ENCODE data around the gene EBF3. TPM values are rescaled to one million over a fixed set of nuclear protein-coding genes. Genes with fewer than 3 reads are reported as not detected.

The EBF3 gene
- total RNA-seq, 2 experiments from 2014 or later, result not detected

DNA sequence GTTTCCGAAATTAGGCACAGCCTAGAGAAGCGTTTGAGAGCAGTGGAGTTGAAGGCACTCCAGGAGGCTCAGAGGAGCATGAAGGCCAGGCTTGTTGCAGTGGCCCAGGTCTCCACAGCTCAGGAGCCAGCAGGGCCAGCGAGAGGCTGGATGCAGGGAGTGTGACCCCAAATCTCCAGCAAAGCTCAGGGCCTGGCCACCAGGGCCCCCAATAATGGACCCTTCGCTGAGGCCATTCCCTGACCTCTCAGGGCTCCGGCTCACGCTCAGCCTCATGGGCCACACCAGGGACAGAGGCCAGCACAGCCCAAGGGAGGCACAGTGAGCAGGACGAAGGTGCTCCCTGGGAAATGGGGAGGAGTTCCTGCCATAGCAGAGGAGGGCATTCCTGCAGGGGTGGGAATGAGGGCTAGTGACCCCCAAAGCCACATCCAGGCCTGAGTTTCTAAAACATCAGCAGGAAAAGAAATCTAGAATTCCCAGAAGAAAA lies 47.5 kb downstream of the EBF3 start:
- Mint-ChIP-seq H3K27ac (no peak overlapping the region), H3K36me3 (no peaks in the 10 kb centered on the region), H3K4me1 (no peaks in the 10 kb centered on the region), H3K4me3 (no peak overlapping the region), H3K9me3 (no peaks in the 10 kb centered on the region), H3K27me3 (no peaks in the 10 kb centered on the region)
- POLR2A ChIA-PET, result no interaction called here
- no peak for DNase-seq
- ATAC-seq (ENCODE audit: low read depth), result no peak

DNA sequence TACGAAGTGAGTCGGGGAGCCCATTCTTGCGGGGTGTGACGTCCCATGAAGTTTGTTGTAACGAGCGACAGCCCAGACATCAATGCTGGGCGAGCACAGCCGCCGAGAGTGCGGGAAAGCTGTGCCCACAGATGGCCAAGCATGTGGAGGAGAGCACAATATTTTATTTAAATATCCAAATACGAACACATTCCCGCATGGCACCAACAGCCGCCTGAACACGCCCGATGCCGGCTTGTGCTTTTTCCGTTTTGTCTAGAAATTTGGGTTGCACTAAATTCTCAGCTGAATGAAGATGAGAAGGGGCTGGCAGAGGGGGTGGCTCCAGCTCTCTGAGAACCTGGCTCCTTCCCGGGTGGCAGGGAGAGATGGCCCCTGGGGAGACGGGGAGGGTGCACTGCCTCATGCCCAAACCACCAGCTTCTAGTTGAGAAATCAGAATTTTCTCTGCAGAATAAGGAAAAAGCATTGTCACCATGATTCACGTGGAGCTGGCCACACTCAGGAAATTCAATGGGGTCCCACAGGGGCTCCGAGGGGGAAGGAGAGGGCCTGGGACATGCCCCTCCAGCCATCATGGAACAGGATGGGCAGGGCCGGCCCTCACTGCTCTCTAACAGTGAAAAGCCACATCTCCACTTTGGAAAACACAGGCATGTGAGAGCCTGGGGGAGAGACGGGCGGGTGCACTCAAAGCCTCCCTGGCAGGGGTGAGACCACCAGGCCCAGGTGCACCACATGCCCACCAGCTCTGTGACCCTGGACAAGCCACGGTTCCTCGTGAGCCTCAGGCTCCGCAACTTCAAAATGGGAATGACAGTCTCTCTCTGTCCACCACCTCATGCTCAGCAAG lies 48.3 kb downstream of the EBF3 start:
- H3K4me1 Mint-ChIP-seq, result no peaks in the 10 kb centered on the region
- ATAC-seq (ENCODE audit: low read depth) (no peak), DNase-seq (no peak)
- POLR2A ChIA-PET, result no interaction called here
- H3K36me3 Mint-ChIP-seq, result no peaks in the 10 kb centered on the region
- no peaks in the 10 kb centered on the region for H3K9me3 Mint-ChIP-seq
- no peak overlapping the region for H3K4me3 Mint-ChIP-seq
- no peaks in the 10 kb centered on the region for H3K27me3 Mint-ChIP-seq
- no peak overlapping the region for H3K27ac Mint-ChIP-seq

DNA sequence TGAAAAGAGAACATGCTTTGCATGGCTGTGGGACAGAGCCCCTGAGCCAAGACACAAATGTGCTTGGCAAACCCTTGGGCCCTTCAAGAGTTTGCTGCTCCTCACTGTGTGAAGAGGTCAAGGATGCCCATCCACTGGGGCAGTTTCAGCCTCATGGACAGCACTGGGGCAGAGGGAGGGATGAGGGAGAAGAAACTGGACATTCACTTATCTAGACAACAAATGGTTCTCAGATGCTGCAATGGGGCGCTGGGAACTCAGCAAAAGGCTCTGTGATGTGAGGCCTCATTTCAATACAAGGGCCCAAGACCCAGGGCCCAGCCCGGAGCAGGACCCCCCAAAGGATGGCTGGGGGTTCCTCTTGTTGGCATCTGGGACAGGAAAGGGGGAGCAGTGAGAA lies 49.1 kb downstream of the EBF3 start:
- POLR2A ChIA-PET, result no interaction called here
- H3K36me3 Mint-ChIP-seq, result no peaks in the 10 kb centered on the region
- DNase-seq, result no peak
- no peak overlapping the region for H3K4me3 Mint-ChIP-seq
- H3K27me3 Mint-ChIP-seq, result no peaks in the 10 kb centered on the region
- H3K27ac Mint-ChIP-seq, result no peak overlapping the region
- H3K4me1 Mint-ChIP-seq, result no peaks in the 10 kb centered on the region
- H3K9me3 Mint-ChIP-seq, result no peaks in the 10 kb centered on the region
- no peak for ATAC-seq (ENCODE audit: low read depth)

DNA sequence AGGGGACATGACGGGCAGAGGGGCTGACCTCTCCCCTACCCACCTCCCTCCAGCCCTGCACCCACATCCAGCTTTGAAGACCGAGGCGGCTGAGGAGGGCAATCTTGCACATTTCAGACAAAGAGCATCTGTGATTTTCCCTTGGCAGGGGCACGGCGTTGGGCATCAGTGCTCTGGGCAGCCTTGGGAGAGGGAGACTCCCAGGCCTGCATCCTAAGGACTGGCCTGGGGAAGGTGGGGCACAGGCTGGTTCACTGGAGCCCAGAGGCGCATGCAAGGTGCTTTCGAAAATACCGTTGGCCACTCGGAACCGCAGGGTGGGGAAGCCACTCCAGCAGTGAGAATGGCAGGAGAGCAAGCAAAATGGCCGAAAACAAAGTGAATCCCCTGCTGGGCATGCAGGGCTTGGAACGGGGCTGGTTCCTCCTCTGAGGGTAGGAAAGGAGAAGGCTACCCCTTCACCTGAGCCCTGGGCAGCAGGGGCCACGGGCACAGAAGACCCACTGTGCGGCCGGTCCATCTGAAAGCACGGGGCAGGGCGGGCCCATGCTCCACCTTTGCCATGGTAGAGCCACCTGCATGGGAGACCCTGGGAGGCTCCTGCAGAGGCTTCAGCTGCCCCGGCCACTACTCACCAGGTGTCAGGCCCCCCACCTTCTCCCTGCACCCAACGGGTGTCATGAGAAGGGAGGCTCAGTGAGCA lies 49.8 kb downstream of the EBF3 start:
- POLR2A ChIA-PET, result no interaction called here
- DNase-seq, result peak; percentile 5
- no peak overlapping the region for H3K4me3 Mint-ChIP-seq
- no peaks in the 10 kb centered on the region for H3K27me3 Mint-ChIP-seq
- H3K4me1 Mint-ChIP-seq, result no peaks in the 10 kb centered on the region
- no peaks in the 10 kb centered on the region for H3K36me3 Mint-ChIP-seq
- ATAC-seq (ENCODE audit: low read depth), result no peak
- no peak overlapping the region for H3K27ac Mint-ChIP-seq
- no peaks in the 10 kb centered on the region for H3K9me3 Mint-ChIP-seq

DNA sequence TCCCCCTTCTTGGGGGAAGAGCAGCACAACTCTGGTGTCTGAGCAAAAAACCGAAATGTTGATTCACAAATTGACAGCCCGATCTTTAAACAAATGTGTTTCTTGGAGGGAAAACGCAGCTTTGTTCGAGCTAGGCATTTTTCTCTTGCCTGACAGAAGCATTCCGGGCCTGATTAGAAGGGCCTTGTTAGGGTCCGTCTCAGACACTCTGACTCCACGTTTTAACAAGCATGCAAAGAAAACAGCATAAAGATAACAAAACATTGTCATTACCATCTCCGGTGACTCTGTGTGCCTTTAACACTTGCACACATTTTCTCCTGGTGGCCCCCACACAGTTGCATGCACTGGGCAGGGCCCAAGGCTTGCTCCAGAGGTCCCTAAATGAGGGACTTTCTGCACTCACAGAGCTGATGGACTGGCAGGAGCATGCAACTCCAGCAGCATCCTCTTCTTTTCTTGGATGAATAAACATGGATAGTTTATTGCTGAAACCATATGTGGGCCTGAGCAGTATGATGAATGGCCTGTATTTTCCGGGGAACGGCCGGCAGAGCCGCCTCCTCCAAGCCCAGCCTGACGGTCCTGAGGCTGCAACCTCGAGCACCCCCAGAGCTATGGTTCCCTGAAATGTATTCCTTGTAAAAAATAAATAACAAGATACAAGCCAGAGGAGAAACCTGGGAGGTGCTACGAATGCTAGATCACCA lies 50.9 kb downstream of the EBF3 start:
- no peak for ATAC-seq (ENCODE audit: low read depth)
- no peaks in the 10 kb centered on the region for H3K36me3 Mint-ChIP-seq
- no peaks in the 10 kb centered on the region for H3K9me3 Mint-ChIP-seq
- no peaks in the 10 kb centered on the region for H3K27me3 Mint-ChIP-seq
- no peaks in the 10 kb centered on the region for H3K4me1 Mint-ChIP-seq
- H3K27ac Mint-ChIP-seq, result no peak overlapping the region
- H3K4me3 Mint-ChIP-seq, result no peak overlapping the region
- no peak for DNase-seq
- POLR2A ChIA-PET, result no interaction called here

DNA sequence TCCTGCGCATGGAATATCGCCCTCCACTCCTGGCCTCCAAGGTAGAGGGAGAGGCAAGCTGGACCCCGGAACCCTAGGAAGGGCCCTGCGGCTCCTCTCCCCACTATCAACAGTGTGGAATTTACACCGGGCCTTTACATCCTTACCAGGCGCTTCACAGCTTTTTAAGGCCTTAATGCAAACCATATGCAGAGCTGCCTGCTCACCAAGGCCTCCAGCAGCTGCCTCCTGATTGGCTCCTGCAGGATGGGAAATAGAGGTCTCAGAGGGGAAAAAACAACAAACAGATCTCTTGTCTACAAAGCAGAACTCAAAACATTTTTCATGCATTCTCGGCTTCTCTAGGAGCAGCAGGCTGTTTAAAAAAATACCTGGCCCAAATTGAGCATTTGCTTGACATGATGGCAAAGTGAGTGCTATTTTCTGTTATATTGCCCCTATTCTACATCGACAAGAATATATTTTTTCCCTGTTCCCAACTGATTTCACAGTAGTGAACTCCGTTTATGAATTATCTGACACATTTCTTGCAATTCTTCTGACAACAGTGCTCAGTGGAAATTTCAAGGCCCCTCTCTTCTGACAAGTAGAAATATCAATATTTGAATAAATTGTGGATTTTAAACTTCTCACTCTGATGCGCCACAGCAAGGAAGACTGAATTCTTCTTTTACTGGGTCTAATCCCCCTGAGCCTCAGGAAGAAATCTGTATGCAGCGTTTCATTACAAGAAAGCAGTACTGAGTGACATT lies 51.7 kb downstream of the EBF3 start:
- Mint-ChIP-seq H3K27me3 (no peaks in the 10 kb centered on the region), H3K27ac (no peak overlapping the region), H3K4me1 (no peaks in the 10 kb centered on the region), H3K4me3 (no peak overlapping the region), H3K9me3 (no peaks in the 10 kb centered on the region), H3K36me3 (no peaks in the 10 kb centered on the region)
- POLR2A ChIA-PET, result no interaction called here
- no peak for DNase-seq
- ATAC-seq (ENCODE audit: low read depth), result no peak

DNA sequence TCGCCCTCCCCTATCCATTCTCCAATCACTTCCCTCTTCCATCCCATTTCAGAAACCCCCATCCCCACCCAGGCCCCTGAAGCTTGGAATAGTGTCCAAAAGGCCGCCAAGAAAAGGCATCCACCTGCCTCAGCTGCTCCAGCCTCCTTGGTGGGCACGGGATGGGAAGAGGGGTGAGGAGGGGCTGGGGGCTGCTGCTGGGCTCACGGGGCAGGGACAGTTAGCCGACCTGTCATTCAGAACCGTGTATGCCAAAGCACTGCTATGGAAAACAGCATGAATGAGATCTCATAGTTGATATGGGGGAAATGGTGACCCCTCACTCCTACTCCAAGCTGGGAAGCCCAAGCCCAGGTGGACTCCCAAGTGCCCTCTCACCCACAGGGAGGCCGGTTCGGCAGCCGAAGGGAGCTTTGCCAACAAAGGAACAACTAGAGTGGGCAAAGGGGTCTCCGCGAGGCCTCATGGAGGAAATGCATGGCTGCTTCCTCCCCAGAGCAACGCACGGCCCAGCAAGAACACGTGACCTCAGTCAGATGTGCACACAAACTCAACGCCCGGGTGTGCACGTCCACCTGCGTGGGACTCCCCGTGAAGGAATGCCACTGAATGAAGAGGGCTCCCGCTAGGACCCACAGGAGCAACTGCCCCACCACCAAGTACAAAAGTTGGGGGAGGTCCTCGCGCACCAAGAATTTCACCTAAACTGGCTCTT lies 52.5 kb downstream of the EBF3 start:
- H3K36me3 Mint-ChIP-seq, result no peaks in the 10 kb centered on the region
- ATAC-seq (ENCODE audit: low read depth) (no peak), DNase-seq (peak; percentile 6)
- no peak overlapping the region for H3K27ac Mint-ChIP-seq
- no peak overlapping the region for H3K4me3 Mint-ChIP-seq
- no peaks in the 10 kb centered on the region for H3K4me1 Mint-ChIP-seq
- POLR2A ChIA-PET, result no interaction called here
- H3K27me3 Mint-ChIP-seq, result no peaks in the 10 kb centered on the region
- H3K9me3 Mint-ChIP-seq, result no peaks in the 10 kb centered on the region

DNA sequence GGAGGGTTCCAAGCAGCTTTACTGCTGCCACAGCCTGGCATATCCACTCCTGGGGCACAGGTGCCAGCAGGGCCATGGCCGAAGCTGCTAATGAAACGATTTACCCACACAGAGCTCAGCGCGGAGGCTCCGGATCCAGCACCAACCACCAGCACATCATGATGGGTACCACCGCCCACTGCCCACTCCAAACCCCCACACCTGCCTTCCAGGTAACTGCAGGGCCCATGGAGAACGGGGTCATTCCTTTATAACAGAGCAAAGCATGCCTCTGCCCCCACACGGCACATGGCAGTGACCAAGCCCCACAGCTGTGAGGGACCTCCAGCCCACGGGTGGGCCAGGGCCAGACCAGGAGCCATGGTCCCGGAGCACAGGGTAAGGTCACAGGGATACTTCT lies 53.2 kb downstream of the EBF3 start:
- Mint-ChIP-seq H3K27me3 (no peaks in the 10 kb centered on the region), H3K9me3 (no peaks in the 10 kb centered on the region), H3K4me3 (no peak overlapping the region), H3K4me1 (no peaks in the 10 kb centered on the region), H3K27ac (no peak overlapping the region), H3K36me3 (no peaks in the 10 kb centered on the region)
- ATAC-seq (ENCODE audit: low read depth) (no peak), DNase-seq (no peak)
- POLR2A ChIA-PET, result no interaction called here

DNA sequence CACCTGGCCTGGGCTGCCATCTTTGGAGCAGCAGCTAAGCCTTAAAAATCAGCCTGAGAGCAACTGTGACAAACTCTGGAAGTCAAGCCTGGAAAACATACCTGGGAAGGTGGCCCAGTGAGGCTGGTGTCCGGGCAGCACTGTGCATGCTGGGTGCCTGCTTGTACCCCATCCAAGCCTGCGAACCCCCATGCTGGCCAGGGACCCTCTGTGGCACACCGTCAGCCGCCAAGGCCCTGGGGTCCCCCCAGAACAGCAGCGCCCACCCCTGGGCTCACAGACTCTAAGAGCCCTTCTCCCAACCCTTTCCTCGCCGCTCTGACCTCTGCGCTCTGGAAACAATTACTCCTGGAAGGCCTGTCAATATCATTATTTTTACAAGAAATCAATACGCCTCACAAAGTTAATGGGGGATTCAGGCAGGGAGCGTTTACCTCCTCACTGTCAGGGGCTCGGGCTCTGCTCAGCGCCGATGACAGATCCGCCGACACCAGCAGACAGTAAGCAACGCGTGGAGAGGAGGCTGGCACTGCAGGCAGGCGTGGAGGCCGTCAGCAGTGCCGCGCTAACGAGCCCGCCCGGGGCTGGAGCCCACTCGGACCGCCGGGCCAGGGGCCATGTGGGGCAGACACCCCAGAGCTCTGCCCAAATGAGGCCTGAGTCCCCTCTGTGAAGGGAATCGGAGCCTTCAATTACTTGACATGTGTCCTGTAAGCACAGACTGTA lies 54.4 kb downstream of the EBF3 start:
- no peak overlapping the region for H3K4me3 Mint-ChIP-seq
- H3K27ac Mint-ChIP-seq, result no peak overlapping the region
- no peaks in the 10 kb centered on the region for H3K4me1 Mint-ChIP-seq
- ATAC-seq (ENCODE audit: low read depth) (no peak), DNase-seq (no peak)
- no peaks in the 10 kb centered on the region for H3K9me3 Mint-ChIP-seq
- H3K36me3 Mint-ChIP-seq, result no peaks in the 10 kb centered on the region
- POLR2A ChIA-PET, result no interaction called here
- H3K27me3 Mint-ChIP-seq, result no peaks in the 10 kb centered on the region

DNA sequence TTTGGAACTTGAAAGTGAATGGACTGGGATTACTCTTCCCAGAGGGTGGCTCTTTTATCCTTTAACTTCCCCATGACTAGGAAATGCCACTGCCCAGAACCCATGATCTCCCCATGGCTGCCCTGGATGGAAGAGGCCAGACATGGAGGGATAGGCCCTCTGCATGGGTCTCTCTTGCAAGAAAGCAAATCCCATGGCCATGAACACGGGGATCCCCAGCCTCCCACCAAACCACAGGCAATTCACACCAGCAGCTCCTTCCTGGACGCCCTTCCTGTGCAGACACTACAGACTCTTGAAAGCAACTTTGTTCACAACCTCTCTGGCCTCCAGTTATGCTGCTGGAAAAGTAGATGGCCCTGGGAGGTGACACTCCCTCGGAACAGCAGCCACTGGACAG lies 55.0 kb downstream of the EBF3 start:
- H3K27ac Mint-ChIP-seq, result no peak overlapping the region
- H3K27me3 Mint-ChIP-seq, result no peaks in the 10 kb centered on the region
- H3K4me3 Mint-ChIP-seq, result no peak overlapping the region
- DNase-seq, result no peak
- no peaks in the 10 kb centered on the region for H3K4me1 Mint-ChIP-seq
- no peaks in the 10 kb centered on the region for H3K36me3 Mint-ChIP-seq
- no peaks in the 10 kb centered on the region for H3K9me3 Mint-ChIP-seq
- ATAC-seq (ENCODE audit: low read depth), result no peak
- POLR2A ChIA-PET, result no interaction called here

DNA sequence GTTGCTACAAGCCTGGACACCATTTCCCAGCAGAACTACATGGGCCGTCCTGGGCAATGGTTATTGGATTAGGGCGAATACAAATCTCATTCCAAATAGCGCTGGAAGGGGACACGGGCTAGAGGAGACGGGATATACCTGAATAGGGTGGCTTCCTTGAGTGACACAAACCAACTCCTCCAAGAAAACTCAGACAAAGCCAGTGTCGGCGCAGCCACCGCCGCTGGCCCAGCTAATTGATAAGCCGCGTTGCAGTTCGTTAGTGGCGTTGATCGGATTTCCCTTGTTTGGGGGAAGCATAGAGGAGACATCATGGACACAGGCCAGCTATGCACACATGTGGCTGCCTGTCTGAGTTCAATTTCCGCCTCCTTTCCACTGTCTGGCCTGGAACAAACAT lies 55.7 kb downstream of the EBF3 start:
- Mint-ChIP-seq H3K27me3 (peaks cover under 1% of the 10 kb centered on the region), H3K4me1 (no peaks in the 10 kb centered on the region), H3K36me3 (no peaks in the 10 kb centered on the region), H3K4me3 (no peak overlapping the region), H3K9me3 (no peaks in the 10 kb centered on the region), H3K27ac (no peak overlapping the region)
- POLR2A ChIA-PET, result no interaction called here
- DNase-seq (no peak), ATAC-seq (ENCODE audit: low read depth) (no peak)

DNA sequence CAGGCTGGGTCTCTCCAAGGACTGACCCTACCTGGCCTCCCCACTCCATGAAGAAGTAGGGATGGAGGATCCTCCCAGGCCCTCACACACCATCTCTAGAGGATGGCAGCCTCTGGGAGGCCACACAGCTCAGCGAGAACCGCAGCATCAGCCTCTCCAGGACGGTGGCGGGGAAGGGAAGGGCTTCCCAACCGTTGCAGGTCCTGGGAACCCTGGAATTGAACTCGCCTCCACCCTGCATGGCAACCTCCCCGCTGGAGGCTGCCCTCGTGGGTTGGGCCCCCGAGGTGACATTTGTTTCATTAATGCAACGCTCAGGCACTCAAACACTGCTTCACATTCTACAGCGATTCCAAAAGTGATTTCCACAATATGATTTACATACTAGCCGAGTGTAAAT lies 58.5 kb downstream of the EBF3 start:
- POLR2A ChIA-PET, result no interaction called here
- Mint-ChIP-seq H3K9me3 (no peaks in the 10 kb centered on the region), H3K4me3 (no peak overlapping the region), H3K36me3 (no peaks in the 10 kb centered on the region), H3K4me1 (no peaks in the 10 kb centered on the region), H3K27me3 (peaks cover 4% of the 10 kb centered on the region), H3K27ac (no peak overlapping the region)
- DNase-seq, result no peak
- ATAC-seq (ENCODE audit: low read depth), result no peak
